Hematopoietic multipotent progenitor cell treated with erythropoietin and hydrocortisone succinate and interleukin-3 and kit ligand, for 15 days (in vitro differentiated cells): ENCODE data around the gene SLC2A6.

Experiments used
- DNase-seq: peaks from one replicate; pipeline ENCODE4 v3.0.0-alpha.2; 2015; ENCODE audit warnings: low spot score

The SLC2A6 gene

GRCh38 chr9:133478851-133479711, at the start of gene SLC2A6:
Gene SLC2A6, minus strand, starts transcription at chr9:133479099. Its CDS starts 40 bp downstream, at chr9:133479059.
- DNase-seq = peak; percentile 59

GRCh38 chr9:133528001-133528875, 49.3 kb upstream of the SLC2A6 start:
- DNase-seq = no peak

GRCh38 chr9:133527444-133527920, 48.6 kb upstream of the SLC2A6 start:
- DNase-seq = no peak

- no peak for DNase-seq
These were observed 47.9 kb upstream of the SLC2A6 start for GRCh38 chr9:133526721-133527321.

GRCh38 chr9:133525677-133526076, 46.8 kb upstream of the SLC2A6 start:
- no peak for DNase-seq

- DNase-seq = no peak
These were observed 45.9 kb upstream of the SLC2A6 start, which contains the start of gene MYMK for GRCh38 chr9:133524679-133525228. Gene MYMK, minus strand, starts transcription at chr9:133524959. Its CDS starts 115 bp downstream, at chr9:133524844.

GRCh38 chr9:133524146-133524545, 45.2 kb upstream of the SLC2A6 start:
- no peak for DNase-seq

GRCh38 chr9:133523106-133523505, 44.2 kb upstream of the SLC2A6 start:
- no peak for DNase-seq

- peak; percentile 71 for DNase-seq
These were observed 43.4 kb upstream of the SLC2A6 start for GRCh38 chr9:133522073-133522910.

- DNase-seq = peak; percentile 43
These were observed 42.5 kb upstream of the SLC2A6 start for GRCh38 chr9:133521122-133522072.

GRCh38 chr9:133520121-133520835, 41.4 kb upstream of the SLC2A6 start:
- DNase-seq = no peak

- DNase-seq = no peak
These were observed 40.8 kb upstream of the SLC2A6 start for GRCh38 chr9:133519693-133520092.

- no peak for DNase-seq
These were observed 40.0 kb upstream of the SLC2A6 start for GRCh38 chr9:133518706-133519449.

- DNase-seq = no peak
These were observed 39.3 kb upstream of the SLC2A6 start for GRCh38 chr9:133518200-133518599.

- no peak for DNase-seq
These were observed 38.8 kb upstream of the SLC2A6 start for GRCh38 chr9:133517711-133518110.

GRCh38 chr9:133516961-133517350, 38.1 kb upstream of the SLC2A6 start:
- no peak for DNase-seq

GRCh38 chr9:133516256-133516960, 37.5 kb upstream of the SLC2A6 start:
- no peak for DNase-seq
